ENCODE results near the gene BCL11A.

BCL11A gene

DNA sequence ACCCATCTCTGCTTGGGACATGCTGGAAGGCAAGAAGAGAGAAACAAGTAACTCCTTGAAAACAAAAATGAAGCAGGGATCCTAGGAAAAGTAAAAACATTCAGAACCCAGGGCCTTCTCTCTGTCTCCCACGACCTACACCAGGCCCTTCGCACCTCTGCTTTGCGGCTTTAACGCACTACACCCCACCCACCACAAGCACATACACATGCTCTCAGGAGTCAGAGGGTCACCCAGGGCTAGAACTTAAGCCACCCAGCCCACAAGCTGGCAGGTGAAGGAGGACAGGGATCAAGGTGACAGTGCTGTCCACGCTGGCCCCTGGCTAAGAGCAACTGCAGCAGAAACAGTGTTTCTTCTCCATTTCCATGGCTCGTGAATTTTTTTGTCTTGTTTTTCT is 72.2 kb downstream of the BCL11A start:
- DNase-seq: no peak

DNA sequence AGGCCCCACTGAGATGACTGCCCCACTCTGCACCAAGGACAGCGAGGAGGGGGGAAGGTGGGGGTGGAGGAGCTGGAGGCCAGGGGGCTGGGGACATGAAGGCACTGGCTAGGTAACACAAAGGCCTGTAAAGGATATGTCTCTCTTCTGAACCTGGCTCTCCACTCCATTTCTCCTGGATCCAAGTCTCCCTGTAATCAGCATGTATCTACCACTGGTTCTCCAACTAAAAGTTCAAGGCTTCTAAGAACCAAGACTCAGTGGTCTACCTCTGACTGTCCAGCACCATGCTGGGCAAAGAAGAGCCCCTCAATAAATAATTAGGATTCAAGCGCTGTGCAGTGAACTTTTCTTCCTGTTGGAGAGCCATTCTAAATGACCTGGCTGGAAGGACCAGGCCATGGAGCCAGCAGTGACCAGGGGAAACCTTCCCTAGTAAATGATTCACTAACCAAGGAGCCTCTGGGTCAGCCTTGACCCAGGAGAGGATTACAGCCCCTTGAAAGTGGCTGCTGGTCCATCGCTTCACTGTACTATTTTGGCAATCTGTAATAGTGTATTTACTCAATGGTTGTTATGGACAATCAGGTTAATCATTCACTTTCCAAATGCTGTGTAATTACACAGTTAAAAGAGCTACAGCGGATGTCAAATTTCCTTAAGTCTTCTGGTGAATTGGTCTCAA is 73.2 kb downstream of the BCL11A start:
- no peak for DNase-seq

DNA sequence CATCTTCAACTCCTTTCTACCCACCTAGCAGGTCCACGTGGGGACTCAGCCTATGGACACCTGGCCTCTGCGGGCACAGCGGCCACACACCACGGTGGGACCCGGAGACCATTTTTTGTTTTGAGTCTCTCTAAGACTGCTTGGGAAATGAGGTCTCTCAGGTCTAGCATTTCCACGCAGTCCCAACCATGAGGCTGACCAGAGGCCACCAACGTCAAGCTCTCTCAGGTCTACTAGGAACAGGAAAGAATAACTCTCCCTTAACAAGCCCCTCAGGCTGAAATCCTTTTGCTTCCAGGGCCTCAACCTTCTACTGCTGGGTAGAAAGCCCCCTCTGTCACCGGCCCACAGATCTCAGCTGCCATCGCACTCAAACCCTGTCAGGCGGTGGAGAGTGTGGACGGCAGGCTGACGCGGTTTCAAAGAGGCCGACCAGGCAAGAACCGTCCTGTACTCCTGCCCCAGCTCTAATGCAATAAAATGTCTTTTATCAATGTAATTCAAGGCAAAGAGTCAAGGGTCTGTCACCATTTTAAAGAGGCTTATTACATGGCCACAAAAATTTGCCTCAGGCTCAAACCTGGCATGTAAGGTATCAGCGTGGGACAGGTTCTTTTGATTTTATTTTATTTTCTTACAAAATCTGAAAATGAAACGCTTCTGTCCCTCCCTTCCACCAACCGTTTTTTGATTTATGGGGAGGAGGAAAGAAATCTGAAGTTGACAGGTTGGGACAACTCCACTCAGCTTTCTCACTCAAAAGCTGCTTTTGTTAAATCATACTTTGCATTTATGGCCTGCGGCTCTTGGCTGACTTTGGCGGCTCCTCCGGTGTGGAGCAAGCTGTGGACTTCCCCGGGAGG is 74.0 kb downstream of the BCL11A start:
- DNase-seq: no peak

DNA sequence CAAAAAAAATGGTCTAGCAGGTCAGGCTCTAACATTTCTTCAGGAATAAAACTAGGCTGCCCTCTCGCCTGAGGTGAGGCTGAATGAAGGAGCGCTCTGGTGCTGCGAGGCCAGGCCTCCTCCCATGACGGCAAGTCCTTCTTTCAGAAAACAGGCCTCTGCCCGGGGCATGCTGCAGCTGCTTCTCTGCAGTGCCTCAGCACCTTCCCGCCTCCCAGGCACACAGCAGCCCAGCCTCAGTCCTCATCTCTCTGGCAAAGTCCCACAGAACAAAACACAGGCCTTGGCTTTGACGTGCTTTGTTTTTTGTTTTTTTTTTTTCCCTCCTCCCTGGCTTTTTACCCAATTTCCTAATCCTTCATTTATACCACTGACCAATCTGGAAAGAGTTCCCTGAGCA is 74.8 kb downstream of the BCL11A start:
- DNase-seq: no peak

DNA sequence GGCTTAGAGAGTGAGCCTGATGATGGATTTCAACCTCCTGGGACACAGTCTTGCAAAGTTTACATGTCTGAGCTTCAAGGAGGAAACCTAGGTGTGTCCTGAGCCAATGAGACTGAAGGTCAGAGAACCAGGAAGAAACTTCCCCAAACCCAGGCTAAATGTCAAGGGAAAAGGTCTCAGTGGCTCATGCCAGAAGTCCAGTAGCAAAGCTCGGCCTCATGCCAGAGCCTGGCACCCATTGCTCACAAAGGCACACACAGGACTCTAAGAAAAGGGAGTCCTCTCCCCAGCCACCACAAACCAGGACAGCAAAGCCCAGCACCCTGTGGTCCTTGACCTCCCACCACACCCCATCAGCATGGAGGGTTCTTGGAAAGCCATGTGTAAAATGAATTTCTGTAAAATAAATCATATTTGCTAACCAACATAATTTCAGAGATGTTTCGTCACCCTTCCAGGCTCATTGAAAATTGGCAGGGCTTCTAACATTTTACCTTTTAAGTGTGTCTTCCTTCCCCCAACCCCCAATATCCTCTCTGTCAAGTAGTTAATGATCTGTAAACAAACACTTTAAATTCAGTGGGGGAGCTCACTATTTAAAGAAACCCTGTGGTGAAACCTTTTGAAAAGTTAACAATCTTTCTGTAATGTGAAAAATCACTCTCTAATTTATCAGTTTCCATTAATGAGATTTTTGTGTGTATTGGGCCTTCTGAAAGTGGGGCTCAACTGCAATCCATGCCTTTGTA is 77.1 kb downstream of the BCL11A start:
- DNase-seq: no peak

DNA sequence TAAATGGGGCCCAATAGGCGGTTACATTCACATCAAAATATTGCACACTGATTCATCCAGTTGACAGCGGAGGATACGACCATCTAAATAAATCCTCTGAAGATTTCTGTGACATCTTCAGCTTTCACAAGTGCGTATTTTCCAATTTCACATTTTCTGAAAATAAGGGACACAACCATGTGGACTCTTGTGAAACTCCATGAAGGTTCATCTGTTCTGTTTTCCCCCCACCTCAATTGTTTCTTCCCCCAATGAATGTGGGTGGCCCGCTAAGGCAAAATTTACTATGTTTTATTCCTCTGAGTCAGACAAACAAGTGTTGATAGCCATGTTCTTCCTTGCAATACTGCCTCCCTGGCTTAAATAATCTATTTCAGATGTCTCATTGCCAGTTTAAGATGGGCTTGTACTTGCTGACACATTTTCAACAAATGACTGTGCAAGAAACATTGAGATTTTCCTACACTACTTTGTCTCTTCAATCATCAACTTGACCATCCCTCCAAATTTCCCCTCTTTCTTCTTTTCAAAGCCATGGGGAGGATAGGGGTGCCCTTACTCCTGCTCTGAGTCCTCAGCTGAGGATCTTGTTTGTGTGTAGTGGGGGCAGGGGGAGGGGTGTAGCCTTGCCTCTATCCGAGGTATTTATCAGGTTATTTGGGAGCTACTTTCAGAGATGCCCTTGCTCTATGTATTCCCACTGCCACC is 78.2 kb downstream of the BCL11A start:
- DNase-seq: no peak

DNA sequence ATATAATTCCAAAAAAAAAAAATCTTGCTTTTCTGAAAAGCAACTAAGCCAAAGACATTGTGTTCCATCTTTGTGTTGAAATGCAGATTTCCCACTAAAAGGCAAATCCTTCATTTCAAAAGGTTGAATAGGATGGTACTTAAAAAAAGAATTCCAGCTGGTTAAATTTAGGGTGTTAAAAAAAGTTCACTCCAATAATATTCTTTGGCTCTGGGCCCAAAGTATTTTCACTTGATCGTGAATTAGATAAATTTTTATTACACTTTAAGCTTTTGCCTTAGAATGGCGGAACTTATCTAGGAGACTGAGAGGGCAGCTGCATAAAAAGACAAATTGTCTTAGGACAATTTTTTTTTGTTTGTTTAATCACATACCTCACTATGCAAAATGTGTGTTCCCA is 79.2 kb downstream of the BCL11A start:
- DNase-seq: no peak

DNA sequence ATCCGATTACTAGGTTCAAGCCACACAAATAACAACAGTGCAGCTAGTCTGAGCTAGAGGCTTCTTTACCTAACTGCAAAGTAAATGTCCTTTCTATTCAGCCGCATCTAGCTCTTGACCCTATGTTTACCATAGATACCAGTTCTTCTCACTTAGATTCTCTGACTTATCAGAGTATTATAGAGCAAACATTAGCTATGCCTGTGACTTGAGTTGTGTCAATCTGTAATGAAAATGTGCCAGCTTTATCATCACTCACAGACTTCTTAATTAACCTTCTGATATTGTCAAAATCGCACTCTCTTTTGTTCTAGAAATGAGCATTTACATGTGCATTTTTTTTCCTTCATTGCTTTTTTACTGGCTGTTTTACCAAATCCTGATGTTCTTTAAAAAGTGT is 79.9 kb downstream of the BCL11A start:
- no peak for DNase-seq

DNA sequence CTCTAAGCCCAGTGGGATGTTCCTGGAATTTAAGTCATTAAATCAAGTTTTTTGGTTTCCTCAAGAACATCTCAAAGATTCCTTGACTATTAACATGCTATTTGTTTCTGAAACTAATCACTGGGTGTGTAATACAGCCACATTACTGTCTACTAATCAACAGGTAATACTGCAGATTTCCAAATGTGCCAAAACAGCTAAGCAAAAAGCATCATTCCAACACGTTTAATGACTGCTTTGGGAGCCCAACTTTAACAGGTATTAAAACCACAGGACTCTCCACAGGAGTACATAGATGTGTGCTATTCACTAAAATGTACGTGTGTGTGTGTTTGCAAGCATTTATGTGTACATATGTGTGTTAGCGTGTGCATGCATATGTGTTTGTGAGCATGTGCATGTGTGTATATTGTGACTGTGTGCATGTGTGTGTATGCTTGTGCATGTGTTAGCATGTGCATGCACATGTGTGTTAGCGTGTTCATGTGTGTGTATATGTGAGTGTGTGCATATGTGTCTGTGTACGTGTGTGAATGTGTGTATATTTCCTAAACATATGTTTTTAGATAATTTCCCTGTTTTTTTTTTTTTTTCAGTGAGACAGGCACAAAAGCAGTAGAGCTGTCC is 80.7 kb downstream of the BCL11A start:
- DNase-seq: no peak

DNA sequence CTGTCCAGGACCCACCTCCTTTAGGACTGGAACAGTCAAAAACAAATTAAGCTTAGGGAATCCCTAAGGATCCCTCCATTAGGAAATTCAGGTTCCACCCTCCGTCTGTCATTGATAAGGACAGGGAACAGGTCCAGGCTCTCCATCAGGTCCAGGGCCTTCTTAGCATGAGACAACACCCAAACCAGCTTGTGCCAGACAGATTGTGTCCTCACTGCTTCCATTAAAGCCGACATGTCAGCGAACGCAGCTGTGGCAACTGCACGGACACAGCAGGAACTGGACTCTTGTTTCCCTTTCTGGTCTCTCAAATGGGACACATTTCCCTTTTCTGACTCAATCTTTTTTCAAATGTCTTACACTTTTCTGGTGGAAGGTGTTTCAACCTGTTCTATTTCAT is 81.4 kb downstream of the BCL11A start:
- DNase-seq: no peak

DNA sequence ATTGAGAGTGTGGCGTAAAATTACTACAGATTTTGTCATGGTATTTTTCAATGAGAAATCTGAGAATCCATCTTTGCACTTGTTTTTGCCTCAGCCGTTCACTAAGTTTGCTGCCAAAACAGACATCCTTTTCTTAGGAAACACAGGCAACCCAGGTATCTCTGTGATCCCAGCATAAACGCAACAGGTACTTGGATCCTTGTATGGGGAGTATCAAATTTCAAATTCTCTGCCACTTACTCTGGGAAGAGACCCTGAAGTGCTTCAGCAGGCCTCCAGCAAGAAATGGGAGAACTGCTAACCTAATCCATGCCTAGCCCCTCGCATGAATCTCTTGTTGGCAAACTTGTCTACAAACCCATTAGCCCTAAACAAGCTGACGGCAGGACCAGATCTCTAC is 83.1 kb downstream of the BCL11A start:
- no peak for DNase-seq

DNA sequence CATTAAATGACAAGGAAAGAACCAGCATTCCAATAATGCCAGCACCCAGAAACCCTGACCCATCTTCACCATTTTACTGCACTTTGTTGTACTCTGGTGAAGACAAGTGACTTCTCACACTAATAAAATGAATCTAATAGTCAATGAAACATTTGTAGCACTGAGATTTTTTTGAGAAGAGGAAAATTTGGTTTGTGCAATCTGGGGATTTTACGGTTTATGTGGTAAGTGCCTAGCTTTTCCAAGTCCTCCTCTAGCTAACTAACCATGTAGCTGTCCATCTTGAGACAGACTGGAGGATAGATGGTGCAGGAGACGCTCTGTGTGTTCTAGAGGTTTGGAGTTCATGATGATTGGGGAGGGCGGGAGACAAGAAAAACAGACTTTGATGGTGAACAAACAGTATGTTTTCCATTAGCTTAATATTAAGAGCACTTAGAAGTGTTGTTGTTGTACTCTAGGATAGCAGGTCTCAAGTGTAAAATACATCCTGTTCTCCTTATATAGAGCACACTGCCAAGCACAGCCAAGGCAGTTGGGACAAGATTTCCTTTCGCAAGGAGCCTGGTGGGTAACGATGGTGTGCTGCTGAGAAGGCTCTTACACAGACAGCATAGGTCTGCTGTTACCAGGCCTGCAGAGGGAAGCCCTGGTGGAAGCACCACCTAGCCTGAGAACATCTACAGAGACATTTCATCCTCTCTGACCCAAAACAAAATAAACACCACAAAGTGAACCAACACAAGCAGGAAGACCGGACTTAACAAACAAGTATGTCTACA is 83.7 kb downstream of the BCL11A start:
- DNase-seq: no peak

DNA sequence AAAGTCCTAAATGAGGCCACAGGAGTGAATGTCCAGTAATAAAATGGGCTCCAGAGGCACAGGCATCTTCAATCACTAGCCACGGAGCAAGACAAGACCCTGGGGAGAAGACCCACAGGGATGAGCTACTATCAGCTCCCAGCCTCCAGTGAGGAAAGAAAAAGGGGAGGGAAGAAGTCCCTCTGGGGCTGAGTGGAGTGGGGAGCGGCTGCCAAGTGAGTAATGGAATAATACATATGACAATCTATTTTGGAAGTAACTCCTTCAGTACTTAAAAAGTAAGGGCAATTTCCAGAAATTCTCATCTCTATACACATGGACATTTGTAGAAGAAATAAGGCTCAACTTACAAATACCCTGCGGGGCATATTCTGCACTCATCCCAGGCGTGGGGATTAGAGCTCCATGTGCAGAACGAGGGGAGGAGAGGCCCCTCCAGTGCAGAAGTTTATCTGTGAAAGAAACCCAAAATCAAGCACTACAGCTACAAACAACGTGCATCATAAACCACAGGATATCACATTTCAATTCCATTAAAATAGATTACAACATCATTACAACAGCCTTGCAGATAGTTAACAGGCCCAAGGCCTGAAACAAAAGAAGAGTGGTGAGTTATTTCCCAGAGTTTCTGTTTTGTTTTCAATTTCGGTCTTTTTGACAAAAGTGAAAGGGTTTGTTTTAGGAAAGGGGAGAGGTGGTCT is 84.9 kb downstream of the BCL11A start:
- DNase-seq: no peak

DNA sequence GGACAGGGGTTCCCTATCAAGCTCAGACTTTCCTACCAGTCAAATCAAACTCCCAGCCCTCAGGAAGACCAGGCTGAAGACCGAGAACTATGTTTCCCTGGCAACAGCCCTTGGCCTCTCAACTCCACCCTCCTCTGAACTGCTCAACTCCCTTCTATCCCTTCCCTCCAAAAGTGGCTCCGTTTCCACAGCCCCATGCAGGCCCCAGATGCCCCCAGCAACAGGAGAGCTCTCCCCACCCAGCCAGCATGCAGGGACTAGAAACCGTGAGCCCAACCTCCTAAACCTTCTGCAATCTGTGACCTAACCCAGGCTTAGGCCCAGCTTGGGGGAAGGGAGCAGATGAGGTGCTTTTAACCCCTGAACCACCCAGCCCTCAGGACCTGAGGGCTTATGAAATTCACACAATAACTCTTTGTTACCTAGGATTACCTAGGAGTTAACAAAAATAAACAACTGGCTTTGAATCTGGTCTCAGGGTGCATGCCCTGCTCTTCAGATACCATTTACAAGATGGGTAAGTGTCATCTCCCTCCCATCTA is 87.2 kb downstream of the BCL11A start:
- DNase-seq: no peak

DNA sequence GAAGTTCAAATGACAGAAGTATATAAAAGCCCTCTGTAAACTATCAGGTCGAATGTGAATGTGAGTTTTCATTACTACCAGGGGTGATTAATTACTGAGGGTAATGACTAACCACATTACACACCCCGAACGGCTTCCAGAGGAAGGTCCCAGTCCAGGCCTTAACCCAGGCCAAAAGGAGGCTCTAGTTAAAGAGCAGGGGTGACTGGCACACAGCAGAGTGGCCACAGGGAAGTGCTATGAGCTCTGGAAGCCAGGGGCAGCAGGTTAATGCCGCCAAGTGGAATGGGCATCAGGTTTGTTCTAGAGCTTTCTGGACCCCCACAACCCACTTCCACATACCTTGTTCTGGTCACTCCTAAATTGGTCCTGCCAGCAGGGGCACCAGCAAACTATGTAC is 87.7 kb downstream of the BCL11A start:
- DNase-seq: no peak

DNA sequence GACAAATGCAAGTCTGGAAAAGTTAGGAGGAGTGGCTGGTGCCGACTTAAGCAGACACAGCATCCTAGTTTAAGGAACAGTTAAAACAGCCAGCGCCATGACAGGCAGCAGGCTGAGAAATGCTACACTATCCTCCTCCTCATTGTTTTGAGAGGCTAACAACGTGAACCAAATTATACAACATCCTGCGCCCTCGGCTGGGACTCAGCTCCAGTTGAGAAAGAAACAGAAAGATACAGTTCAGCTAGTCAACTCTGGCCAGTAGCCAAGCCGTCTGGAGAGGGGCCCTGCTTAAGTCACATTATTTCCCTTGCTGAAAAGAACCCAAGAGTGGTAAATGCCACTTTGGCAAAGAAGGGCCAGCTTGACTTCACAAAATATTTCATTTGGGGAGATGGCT is 90.2 kb downstream of the BCL11A start:
- no peak for DNase-seq

DNA sequence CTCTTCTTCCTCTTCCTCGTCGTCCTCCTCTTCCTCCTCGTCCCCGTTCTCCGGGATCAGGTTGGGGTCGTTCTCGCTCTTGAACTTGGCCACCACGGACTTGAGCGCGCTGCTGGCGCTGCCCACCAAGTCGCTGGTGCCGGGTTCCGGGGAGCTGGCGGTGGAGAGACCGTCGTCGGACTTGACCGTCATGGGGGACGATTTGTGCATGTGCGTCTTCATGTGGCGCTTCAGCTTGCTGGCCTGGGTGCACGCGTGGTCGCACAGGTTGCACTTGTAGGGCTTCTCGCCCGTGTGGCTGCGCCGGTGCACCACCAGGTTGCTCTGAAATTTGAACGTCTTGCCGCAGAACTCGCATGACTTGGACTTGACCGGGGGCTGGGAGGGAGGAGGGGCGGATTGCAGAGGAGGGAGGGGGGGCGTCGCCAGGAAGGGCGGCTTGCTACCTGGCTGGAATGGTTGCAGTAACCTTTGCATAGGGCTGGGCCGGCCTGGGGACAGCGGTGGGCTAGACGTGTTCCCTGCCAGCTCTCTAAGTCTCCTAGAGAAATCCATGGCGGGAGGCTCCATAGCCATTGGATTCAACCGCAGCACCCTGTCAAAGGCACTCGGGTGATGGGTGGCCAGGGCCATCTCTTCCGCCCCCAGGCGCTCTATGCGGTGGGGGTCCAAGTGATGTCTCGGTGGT is 91.9 kb downstream of the BCL11A start:
- no peak for DNase-seq

DNA sequence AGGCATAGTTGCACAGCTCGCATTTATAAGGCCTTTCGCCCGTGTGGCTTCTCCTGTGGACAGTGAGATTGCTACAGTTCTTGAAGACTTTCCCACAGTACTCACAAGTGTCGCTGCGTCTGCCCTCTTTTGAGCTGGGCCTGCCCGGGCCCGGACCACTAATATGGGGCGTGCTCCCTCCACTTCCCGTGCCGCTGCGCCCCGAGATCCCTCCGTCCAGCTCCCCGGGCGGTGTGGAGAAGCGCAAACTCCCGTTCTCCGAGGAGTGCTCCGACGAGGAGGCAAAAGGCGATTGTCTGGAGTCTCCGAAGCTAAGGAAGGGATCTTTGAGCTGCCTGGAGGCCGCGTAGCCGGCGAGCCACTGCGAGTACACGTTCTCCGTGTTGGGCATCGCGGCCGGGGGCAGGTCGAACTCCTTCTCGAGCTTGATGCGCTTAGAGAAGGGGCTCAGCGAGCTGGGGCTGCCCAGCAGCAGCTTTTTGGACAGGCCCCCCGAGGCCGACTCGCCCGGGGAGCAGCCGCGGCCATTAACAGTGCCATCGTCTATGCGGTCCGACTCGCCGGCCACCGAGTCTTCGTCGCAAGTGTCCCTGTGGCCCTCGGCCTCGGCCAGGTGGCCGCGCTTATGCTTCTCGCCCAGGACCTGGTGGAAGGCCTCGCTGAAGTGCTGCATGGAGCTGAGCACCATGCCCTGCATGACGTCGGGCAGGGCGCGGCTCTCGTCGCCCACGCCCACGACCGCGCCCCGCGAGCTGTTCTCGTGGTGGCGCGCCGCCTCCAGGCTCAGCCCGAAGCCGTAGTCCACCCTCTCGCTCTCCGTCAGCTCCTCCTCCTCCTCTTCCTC is 92.7 kb downstream of the BCL11A start:
- DNase-seq: no peak

DNA sequence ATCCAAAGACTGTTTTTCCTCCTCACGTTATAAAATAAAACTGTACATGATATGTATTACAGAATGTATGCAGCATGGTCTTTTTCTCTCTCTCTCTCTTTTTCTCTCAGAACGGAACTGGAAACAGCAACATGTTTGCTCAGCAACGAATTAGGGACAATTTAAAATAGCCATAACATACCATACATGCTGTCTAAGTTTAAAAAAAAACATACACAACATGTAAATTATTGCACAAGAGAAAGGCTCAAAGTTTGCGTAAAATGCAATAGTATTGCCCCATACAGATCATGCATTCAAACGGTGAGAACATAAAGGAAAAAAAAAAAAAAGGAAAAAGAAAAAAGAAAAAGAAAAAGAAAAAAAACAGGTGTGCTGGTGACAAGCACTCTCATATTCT is 93.6 kb downstream of the BCL11A start:
- no peak for DNase-seq

Data from stimulated activated CD4-positive, alpha-beta T cell treated with anti-CD3 and anti-CD28 coated beads, Interleukin-4, amount 100 ng/mL, for 4 hours (primary cell).